GM13977 (cell line): ENCODE measurements around the gene SHC1.
A peak's percentile ranks its signal among the peaks of the same experiment; 100 is the strongest.

ENCODE experiments used
- DNase-seq: peaks from one replicate; pipeline ENCODE4 v3.0.0; 2012; ENCODE audit warnings: low spot score
- in situ Hi-C: fragments of 300-500 bp; cut with MboI; formaldehyde crosslinking; loops from one replicate; pipeline ENCODE4 v1.12.0; 2022; ENCODE audit warnings: low sequenced_read_pairs, low pct_unique_long_range_greater_than_20kb, mixed read lengths, inconsistent platforms; ENCODE audit not compliant: unreplicated experiment
- TF ChIP-seq, protein P1 (sequence below): IDR thresholded peaks from 2 replicates; pipeline ENCODE4 v1.5.1; 2012; ENCODE audit warnings: mild to moderate bottlenecking, control low read depth; ENCODE audit not compliant: insufficient read depth; ENCODE audit errors: extremely low read depth, missing control alignments

The SHC1 gene

DNA sequence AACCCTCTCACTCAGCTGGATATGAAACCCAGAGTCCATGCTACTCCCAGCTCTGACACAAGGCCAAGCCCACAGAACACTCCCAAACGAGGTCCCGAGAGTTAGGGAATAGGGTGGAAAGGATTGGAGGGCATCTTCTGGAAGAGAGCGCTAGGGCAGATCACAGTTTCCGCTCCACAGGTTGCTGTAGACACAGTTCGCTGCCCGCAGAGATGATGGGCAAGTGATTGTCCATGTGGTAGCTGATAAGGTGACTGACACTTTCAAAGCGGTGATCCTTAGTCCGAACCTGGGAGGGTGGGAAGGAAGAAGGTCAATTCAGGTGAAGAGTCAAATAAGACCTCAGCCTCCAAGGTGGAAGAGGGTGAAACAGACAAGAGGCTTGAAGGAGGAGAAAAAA lies 6.9 kb downstream of the SHC1 start:
- in situ Hi-C loops: no loop called here
- TF ChIP-seq, protein P1, sequence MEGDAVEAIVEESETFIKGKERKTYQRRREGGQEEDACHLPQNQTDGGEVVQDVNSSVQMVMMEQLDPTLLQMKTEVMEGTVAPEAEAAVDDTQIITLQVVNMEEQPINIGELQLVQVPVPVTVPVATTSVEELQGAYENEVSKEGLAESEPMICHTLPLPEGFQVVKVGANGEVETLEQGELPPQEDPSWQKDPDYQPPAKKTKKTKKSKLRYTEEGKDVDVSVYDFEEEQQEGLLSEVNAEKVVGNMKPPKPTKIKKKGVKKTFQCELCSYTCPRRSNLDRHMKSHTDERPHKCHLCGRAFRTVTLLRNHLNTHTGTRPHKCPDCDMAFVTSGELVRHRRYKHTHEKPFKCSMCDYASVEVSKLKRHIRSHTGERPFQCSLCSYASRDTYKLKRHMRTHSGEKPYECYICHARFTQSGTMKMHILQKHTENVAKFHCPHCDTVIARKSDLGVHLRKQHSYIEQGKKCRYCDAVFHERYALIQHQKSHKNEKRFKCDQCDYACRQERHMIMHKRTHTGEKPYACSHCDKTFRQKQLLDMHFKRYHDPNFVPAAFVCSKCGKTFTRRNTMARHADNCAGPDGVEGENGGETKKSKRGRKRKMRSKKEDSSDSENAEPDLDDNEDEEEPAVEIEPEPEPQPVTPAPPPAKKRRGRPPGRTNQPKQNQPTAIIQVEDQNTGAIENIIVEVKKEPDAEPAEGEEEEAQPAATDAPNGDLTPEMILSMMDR: no peak
- DNase-seq: no peak

DNA sequence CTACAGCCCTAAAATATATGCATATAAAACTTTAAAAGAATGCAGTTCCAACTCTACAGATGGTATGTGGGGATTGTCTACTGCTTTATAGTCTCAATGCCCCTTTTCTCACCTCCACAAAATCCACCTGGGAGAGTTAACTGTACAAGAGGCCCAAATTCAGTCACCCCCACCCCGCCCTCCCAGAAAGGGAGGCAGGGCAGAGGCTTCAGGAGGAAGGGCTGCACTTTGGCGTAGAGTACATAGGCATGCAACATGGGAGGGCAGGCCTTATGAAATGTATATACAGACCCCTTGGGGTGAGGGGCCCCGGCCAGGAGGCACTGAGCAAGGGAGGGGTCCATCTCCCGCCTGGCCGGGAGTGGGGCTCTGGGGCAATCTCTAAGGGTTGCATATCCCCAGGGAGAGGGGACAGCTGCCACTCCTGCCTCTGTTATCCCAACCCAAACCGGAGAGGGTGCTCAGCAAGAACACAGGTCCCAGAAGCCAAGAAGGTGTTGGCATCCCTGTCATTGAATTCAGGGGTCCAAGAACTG lies 7.7 kb downstream of the SHC1 start:
- TF ChIP-seq, protein P1: no peak
- in situ Hi-C loops: no loop called here
- no peak for DNase-seq

DNA sequence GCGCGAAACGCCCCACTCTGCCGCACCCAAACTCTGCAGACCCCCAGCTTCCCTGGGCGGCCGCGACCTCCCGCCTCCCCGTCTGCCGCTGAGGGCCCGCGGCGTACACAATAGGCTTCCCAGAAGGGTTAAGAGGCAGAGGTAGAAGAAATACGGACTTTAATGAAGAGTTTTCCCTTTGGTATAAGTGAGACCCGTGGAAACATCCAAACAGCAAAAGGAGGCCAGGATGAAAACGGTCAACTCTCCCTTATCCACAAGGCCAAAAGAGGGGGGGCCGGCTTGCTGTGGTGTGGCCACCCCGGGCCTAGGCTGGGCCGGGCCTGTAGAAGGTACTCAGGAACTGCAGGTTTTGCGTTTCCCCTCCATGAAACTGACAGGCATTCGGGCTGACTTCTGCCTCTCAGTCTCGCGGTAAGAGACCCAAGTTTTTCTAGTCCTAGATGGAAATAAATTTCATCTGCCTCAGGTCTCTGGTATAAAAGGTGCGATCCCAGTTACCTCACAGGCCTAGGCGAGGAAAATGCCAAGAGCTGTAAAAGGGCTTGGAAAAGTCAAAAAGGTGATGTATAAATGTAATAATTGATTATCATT lies 8.3 kb downstream of the SHC1 start:
- TF ChIP-seq, protein P1: no peak
- peak; percentile 50 for DNase-seq
- in situ Hi-C loops: no loop called here

DNA sequence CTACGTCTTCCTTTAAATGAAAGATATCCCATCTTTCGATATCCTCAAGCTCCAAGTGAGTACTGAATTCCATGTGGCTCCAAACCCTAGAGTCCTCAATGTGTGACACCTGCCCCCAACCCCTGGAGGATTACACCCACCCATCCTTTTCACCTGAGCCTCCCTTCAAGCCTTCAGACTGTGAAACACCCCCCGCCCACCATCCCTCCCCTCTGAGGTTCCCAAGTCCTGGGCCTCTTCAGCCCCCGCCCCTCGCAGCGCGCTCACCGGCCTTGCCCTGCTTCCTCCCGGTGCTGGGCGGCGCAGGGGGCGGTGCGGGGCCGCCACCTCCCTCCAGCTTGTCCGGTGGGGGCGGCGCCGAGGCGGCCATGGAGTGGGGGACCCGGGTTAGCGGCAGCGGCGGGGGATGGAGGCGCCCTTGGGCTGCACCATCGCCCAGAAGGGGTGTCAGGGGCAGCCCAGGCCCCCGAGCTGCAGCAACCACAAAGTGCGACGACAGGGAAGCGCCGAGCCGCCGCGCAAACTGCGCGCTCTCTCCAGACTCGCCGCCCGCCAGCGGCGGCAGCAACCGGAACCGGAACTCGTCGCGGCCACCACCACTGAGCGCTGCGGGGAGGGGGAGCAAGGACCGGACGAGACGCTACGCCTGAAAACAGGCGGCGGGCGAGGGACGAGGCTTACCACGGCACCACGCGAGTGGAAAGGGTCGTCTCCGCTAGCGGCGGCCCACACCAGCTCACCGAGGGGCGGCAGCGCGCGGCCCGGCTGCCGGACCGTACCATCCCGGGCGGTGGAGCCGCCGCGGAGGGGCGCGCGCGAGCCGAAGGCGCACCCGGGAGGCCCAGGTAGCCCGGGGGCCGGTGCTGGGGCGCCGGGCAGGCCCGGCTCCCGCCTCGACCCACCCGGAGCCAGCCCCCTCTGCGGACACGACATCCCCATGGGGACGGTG lies 9.1 kb downstream of the SHC1 start, which contains the start of gene PYGO2:
Gene PYGO2, minus strand, starts transcription at position 576 of the 949 bp plus-strand sequence. Its CDS starts 206 bp downstream, at position 370.
- in situ Hi-C loops: no loop called here
- TF ChIP-seq, protein P1: peak; percentile 75
- peak; percentile 93 for DNase-seq

DNA sequence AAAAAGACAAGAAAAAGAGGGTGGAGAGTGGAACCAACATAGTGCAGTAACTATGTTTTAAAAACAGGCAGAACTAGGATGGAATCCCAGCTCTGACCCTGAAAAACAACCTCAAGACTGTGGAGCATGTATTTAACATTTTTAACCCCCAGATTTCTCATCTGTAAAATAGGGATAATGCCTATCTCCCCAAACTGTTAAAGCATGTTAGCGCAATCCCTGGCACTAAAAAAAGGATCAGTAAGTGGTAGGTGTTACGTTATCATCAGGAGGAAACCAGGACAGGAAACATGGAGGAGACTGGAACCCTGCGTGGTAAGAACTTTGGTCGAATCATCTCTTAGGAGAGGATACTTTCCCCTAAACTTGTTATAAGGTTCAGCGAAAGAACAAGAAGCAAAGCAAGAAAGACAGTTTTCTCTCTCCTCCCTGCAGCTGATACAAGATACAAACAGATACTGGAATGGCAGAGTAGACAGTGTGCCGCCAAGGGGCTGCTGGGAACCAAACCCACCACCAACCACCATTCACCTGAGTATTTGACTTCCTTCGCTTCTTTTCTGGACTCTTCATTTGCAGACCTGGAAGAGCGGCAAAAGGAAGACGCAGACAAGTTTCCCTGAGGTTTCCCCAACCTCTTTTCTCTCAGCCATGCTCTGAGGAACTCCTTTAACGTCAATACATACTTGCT lies 10.0 kb downstream of the SHC1 start:
- TF ChIP-seq, protein P1: no peak
- in situ Hi-C loops: no loop called here
- no peak for DNase-seq

DNA sequence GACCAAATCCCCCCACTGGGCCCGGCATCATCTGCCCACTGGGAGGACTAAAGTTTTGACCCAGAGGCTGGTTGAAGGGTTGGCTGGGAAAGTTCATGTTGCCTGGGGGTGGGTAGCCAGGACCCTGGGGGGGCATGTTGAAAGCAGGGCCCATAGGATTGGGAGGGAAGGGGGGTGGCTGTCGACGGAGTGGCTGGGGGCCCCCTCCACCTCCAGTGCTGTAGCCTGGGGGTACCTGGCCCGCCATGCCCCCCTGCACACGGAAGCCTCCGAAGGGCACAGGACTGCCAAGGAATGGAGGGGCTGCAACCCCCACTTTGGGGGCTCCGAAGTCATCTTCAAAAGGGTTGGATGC lies 11.1 kb downstream of the SHC1 start:
- in situ Hi-C loops: no loop called here
- TF ChIP-seq, protein P1: no peak
- DNase-seq: no peak
